GM18520 (cell line): ENCODE measurements around the gene SORBS1.
"Not testable (repeated sequence)": the region's sequence is repeated elsewhere in the genome, so short reads cannot be mapped to it uniquely, and the experiment has no call there.

Source experiments
- ATAC-seq: cut with Tn5 transposase; IDR thresholded peaks from one replicate; pipeline ENCODE4 v1.9.1; 2021; ENCODE audit not compliant: unreplicated experiment

Gene SORBS1

DNA sequence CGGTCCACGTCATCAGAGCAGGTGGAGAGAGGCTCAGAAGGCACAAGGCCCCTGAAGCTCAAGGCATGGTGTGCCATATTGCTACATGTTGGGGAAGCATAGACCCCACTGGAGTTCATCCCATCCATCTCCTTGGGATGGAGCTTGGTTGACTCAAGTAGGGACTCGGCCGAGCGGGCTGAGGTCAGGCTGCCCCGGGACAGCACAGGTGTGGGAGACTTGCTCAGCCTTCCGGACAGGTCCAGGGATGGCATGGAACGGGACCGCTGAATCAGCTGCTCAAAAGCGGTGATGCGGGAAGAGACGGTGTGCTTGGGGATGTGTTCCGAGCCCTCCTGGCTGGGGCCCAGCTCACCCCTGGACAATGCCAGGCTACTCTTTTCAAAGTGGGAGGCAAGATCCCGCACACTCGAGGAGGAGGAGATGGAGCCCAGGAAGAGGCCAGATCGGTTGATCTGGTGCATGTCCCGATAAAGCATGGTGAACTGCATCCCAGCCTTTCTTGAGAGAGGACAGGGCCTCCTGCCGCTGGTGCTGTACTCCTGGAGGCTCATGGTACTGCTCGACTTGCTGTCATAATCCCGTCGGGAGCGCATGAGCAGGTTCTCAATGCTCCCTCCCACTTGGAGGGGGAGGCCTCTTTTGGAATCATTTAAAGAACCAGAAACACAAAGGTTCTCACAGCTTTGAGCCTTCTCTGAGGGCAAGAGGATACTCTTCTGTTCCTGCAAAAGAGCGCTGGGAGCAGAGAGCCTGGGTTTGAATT, 204.8 kb downstream of the SORBS1 start:
- ATAC-seq = no peak

DNA sequence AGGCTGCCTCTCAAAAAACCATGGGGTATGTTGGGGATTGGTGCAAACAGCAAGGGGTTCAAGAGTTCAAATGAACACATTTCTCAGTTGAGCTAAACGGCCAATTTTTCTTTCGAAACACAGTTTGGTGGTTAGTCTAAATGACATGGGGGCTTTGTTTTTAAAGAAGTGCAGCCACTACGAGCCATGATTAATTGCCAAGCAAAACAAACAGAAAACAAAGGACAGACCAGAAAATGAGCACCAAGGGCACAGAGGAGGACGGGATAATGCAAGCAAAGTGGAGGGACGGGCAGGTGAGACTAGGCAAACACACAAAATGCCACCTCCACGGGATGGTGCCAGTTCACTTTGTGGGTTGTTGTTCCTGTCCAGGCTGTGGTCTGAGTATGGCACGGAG, 205.9 kb downstream of the SORBS1 start:
- ATAC-seq = no peak

DNA sequence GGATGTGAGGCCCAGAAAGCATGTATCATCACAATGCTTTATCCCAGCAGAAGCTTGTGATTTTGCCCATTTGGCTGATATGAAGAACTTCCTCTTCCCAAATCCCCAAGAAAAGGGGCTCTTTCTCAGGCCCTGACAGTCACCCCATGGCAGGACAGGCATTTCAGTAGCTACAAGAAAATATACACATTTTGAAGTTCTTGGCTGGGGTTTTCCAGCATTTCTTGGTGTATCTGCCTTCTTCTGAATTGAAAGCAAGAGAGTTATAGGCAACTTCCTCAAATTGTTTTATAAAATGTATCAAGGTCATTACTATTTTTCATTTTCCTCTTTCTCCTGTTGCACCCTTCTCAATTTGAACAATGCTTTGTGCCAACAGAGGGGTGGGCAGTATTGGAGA, 207.1 kb downstream of the SORBS1 start:
- ATAC-seq = no peak

DNA sequence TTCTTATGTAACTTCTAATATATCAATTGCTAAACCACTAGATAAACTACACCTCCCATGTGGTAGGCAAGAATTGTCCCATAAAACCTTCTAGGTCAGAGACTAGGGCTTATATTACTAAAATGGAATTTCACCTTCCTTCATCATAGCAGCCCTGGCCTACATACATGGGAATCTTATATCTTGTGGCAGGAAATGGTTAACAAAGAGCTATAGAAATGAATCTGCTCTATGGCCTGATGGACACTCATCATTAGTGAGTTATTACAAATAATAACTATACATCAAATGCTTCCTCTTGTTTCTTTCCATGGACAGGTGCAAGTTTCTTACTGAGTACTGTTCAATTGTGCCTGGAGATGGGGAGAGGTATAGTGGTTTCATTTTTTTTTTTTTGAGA, 208.0 kb downstream of the SORBS1 start:
- no peak for ATAC-seq

DNA sequence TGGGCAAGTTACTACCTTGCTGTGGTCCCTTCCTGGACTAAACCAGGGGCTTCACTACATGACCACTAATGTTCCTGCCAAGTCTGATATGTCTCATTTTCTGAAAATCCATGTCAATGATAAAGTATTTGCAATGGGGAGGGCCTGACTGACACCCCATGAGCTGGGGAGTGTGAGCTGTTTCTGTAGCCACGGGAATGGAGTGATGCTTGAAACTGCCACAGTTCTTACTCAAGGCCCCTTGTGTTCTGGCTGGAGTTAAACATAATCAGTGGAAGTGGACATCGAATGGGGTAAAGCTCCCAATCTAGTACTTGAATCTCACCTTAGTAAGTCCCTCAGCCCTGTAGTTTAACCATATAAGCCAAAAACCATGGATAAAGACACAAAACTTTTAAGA, 208.5 kb downstream of the SORBS1 start:
- ATAC-seq = no peak

DNA sequence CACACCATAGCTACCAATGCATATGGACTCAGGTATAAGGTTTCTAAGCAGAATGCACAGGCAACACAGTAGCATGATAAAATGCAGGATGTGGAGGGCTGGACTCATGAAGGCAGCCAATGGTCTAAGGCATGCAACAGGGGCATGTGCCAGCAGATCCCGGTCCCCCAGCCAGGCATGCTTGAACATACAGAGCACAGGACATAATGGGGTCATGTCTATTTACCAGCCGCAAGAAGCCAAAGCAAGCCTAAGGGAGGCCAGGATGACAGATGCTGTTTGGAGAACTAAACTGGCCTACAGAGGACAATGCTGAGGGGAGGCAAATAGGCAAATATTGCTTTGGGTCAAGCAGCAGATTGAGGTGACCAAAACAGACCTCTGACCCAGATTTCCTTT, 210.3 kb downstream of the SORBS1 start:
- ATAC-seq = no peak

DNA sequence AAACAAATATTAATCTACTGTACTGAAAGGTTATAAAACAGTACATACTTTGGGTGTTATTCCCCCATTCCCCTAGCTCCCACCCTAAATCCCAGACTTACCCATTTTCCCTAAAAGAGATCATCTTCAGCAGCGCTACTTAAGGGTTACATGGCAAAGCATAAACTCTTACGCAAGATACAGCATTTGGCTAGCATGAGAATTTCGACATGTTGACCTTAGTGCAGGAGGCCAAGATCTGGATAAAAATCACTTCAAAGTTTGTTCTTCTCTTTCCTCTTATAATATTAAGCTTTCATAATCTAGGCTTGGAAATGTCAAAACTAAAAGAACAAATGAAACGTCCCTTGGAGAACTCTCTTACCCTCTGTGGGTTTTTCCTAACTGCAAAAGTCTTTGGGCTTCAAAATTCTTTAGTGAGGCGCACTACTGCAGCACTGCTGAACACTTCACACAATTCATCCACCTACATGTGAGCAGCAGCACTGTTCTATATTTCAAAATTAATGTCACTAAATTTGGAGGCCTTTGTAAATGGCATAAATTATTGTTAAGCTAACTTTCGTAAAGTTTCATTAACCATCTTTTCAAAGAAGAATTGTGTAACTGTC, 210.8 kb downstream of the SORBS1 start:
- no peak for ATAC-seq

DNA sequence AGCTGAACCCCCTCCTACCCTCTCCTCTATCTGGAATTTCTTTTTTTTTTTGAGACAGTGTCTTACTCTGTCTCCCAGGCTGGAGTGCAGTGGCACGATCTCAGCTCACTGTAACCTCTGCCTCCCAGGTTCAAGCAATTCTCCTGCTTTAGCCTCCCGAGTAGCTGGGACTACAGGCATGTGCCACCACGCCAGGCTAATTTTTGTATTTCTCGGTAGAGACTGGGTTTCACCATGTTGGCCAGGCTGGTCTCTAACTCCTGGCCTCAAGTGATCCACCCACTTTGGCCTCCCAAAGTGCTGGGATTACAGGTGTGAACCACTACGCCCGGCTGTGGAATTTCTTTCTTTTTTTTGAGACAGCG, 213.8 kb downstream of the SORBS1 start:
- ATAC-seq = not testable (repeated sequence)

DNA sequence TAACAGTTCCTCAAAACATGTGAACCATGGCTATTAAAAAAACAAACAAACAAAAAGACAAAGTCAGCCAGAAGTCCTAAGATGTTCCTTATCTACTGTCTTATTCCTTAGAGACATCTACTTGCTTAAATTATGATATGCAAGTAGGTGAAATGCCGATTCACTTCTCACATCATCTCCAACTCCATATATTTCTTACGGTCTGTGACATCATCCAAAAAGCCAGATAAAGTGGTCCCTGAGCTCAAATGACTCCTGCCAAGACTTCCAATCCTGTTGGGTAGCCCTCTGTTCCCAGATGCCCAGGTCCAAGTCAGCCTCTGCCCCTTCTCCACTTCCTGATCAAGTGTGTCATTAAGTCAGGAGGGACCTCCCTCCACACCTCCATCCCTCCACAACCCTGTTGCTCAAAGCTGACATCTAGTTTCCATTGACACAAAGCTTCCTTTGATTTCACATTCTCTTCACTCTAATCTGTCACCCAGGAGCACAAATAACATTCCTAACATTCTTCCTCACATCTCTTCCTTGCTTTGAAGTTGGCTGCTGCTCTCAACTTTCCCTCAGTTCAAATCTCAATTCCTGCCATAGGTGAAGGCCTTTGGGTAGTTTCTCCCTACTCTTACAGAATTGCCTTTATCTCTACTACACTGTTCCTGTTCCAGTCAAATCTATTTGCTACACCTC, 214.3 kb downstream of the SORBS1 start:
- ATAC-seq = no peak

DNA sequence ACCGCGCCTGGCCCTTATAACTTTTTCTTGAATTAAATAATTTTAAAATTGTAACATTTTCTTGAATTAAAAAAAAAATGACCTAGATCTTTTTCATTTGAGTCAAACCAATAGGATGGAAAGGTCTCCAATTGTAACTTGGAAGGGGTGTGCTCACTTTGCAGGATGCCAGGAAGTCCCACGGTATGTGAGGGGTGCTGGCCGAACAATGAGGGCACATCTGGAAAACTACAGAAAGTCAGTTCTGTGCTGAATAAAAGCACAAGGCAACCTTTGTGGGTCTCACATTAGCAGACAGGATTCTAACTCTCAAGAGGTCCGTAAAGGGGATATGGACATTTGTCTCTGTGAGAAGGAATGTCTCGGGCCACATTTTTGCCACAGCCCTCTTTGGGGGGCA, 217.6 kb downstream of the SORBS1 start:
- no peak for ATAC-seq

DNA sequence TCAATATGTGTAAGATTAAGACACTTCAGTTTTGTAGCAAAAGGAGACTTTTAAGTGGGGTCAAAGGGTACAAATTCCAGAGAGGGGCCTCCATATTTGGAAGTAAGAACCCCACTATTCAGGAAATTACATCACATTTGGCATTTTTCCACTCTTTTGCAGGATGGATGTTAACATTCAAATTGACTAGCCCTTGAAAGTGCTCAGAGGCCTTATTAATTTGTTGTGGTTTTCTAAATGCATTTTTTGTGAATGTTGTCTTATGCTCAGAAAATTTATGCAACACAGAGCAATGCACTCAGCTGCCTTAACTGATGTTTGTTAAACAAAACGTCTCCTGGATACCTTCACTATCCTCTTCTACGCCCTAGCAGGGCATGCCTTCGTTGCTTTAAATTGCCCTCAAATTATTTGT, 219.4 kb downstream of the SORBS1 start:
- ATAC-seq = no peak

DNA sequence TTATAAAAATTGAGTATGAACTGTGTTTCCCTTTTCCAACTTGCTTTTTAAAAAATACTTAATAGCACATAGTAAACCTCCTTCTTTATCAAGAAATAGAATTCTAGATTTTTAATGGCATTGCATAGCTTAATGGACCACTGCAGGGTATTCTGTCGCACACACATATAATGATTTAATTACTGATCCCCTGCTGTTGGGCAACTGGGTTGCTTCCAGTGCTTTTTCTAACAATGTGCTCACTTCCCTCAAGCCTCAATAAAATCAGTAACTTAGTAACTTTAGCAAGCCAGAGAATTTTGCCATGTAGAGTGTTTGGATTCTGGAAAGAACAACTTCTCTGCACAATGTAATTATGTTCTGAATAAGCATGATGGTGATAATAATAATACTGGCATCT, 221.3 kb downstream of the SORBS1 start:
- ATAC-seq = no peak

DNA sequence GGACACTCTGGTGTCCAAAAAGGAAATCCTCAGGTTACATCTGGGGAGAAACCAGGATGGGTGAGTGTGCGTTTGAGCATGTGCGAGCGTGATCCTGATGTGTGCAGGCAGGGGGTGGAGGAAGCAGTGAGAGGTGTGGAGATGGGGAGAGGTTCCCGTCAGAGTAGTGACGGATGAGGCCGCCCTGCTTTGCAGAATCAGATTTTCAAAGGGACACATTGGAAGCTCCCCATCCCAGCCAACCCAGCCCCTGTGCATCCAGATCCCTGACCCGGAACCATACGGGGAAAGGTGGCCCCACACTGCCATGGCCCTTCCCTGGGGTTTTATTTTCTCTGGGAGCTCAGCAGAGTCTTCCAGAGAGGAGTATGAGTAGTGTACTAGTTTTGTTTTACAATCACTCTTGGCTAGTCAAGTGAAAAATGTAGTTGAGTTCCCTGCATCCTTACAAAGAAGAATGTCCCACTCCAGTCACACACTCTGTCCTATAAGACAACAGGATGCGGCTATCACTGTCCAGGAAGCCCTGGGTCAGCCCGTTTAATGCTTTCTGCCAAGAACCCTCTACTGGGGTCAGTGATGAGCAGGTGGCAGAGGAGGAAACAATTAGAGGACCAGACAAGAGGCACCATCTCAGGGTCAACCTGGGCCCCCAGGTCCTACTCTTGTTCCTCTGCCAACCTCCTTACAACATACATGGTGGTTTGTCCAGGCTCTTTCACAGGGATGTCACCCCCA, 223.6 kb downstream of the SORBS1 start:
- no peak for ATAC-seq

DNA sequence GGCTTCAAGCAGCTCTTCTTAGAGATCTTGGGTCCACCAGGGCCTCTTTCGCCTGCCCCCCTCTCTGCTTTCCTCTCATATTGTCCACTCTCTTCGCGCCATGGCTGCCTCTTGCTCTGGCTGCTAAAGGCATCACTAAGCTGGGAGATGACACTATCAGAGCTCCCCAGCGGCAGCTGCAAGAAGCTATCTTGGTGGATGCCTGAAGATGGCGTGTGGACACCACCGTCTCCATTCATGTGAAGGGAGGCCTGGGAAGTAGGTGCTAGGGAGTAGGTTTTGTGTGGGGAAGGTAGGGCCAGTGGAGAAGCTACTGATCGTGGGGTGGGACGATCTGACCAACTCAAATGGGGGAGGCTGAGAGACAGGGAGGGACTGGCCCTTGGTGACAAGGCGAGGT, 224.5 kb downstream of the SORBS1 start:
- ATAC-seq = no peak

DNA sequence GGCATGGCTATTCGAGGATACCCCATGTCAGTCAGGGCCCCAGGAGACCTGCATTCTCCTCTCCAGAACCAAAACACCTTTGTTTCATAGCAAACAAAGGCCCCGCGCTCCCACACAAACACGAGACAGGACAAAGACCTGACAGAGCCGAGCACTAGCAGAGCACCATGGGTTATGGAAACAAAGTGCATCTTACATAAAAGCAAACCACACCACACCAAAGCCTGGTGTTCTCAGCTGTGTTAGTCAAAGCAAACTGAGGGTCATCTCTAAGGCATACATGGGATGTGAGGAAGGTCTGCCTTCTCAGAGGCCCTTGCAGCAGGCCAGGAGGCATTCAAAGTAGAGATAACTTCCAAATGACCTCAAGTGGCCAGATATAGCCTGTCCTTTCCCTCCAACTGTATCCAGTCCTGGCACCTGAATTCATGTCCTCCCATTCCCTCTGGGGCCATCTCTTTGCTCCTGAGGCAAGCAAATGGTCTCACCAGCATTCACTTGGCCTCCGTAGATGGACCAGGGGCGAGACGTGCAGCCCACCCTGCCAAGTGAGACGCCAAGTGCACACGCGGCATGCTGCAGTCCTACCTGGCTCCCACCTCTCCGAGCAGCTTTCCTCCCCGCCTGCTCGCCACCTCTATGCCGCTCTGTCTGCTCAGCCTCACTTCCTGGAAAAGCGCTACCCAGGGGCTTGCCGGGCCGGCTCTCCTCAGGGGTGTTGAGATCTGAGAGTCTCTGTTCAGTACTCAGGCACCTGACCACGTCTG, 225.1 kb downstream of the SORBS1 start:
- no peak for ATAC-seq

DNA sequence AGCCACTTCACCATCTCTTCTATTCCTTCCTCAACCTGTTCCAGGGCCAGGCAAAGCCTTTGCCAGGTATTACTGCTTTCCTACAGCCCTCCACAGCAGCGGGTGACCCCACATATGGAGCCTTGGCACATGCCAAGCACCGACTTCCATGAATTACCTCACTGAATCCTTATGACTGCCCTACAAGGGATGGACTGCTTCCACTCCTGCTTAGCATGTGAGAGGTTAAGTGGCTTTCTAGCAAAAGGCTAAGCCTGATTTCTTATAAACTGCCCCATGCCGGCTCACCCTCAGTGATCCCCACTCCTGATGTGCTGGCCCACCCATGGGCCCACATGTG, 226.4 kb downstream of the SORBS1 start:
- ATAC-seq = no peak

DNA sequence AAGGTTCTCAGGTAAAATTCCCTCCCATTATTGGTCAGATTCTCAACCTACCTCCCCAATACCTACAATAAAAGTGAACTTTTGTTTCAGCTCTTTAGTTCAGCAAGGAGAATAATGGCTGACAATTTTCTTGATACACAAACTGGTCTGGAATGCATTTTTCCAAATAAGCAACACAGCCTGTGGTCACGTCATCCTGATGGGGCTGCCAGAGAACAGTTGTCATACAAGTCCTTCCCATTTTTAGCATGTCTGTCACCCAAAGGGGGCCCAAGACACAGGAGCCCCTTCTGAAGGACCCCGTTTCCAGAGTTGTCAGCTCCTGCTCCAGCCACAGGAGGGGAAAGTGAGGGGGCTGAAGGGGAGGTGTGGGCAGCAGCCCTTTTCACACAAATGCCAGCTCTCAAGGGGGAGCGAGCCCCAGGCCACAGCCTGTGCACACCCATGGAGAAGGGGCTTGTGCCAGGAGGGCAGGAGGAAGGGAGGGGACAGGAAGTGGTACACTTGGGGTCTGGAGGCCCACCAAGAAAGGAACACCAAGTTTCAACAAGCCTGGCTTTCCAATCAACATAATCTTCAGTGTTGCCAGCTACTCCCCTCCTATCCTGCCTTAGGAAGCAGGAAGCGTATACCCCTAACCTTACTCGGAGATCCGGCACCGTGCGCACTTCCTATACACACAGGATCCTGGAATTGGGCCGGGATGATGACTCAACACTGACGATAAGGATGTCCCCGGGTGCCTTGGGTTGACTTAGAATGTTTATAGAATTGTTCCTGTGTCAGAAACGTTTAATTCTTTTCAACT, 227.0 kb downstream of the SORBS1 start:
- no peak for ATAC-seq

DNA sequence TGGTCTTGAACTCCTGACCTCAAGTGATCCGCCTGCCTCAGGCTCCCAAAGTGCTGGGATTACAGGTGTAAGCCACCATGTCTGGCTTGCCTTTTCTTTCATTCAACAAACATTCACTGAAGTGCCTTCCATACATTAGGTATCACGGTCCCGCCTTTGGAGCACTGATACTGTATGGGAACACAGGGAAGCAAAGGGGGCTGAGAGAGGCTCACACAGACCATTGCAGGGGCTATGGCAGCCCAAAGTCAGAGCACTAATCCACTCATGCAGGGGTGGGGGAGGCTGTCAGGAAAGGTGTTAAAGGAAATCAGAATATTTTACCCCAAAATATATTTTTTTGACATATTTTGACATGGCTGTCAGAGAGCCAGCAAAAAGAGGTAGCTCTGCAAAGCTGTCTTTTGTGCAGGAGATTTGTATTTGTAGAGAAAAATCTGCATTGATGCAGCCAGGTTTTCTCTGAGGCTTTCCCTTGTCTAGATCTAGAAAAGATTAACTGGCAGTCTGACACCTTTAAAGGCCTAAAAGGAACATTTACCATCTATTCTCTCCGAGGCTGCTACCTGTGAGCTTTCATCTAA, 228.4 kb downstream of the SORBS1 start:
- no peak for ATAC-seq

DNA sequence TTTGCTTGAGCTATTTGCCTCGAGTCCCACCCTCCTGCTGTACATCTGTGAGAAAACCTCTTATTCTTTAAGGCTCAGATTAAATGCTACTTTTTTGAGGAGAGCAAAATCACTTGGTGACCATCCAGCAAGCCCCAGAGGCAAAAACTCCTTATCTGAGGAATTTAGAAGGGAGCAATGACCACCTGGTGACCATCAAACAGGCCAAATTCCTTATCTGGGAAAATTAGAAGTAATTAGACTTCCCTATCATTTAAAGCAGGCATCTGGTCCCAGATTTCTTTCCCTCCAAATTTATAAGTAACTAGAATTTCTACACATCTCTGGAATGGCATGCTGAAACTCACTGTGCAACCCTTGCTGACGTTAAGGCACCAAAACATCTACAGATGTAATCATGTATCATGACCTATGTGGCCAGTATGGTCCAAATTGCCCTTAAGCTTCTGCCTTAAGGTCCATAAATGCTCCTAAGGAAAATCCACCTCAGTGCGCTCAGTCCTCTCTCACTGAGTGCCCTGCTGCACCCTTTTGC, 229.5 kb downstream of the SORBS1 start:
- no peak for ATAC-seq
